H9 (cell line): ENCODE data around the gene NDUFS2. TPM values are rescaled to one million over a fixed set of nuclear protein-coding genes. Genes with fewer than 3 reads are reported as not detected.

Source experiments
- DNase-seq: peaks from one replicate; pipeline ENCODE4 v3.0.0-alpha.2; 2017
- H2AFZ ChIP-seq: one replicate; pipeline ENCODE4 v1.6.1; 2013; ENCODE audit warnings: mild to moderate bottlenecking, low read length, control low read depth, moderate library complexity
- H2AK5ac ChIP-seq: 2 replicates; pipeline ENCODE4 v1.6.1; 2013; ENCODE audit warnings: low read length, control low read depth, mixed read lengths; ENCODE audit not compliant: insufficient read length
- H2BK120ac ChIP-seq: one replicate; pipeline ENCODE4 v1.6.1; 2013; ENCODE audit warnings: low read depth, mild to moderate bottlenecking, low read length, control low read depth, inconsistent platforms; ENCODE audit not compliant: poor library complexity, severe bottlenecking
- H2BK12ac ChIP-seq: 2 replicates; pipeline ENCODE4 v1.6.1; 2013; ENCODE audit warnings: low read length, control low read depth, mixed read lengths, low read depth; ENCODE audit not compliant: insufficient read length
- H2BK15ac ChIP-seq: 2 replicates; pipeline ENCODE4 v1.6.1; 2013; ENCODE audit warnings: low read depth, low read length, control low read depth
- H2BK20ac ChIP-seq: one replicate; pipeline ENCODE4 v1.6.1; 2013; ENCODE audit warnings: low read depth, mild to moderate bottlenecking, low read length, control low read depth, inconsistent platforms; ENCODE audit not compliant: poor library complexity, severe bottlenecking
- H2BK5ac ChIP-seq: 2 replicates; pipeline ENCODE4 v1.6.1; 2013; ENCODE audit warnings: low read length, control low read depth, mixed read lengths; ENCODE audit not compliant: insufficient read length
- H3K14ac ChIP-seq: 2 replicates; pipeline ENCODE4 v1.6.1; 2013; ENCODE audit warnings: low read length, control low read depth; ENCODE audit not compliant: insufficient read depth
- H3K18ac ChIP-seq: 2 replicates; pipeline ENCODE4 v1.6.1; 2013; ENCODE audit warnings: low read depth, mild to moderate bottlenecking, mixed read lengths, low read length, control low read depth; ENCODE audit not compliant: insufficient read length
- H3K23ac ChIP-seq: 2 replicates; pipeline ENCODE4 v1.6.1; 2013; ENCODE audit warnings: low read length, control low read depth, mixed read lengths, low read depth; ENCODE audit not compliant: insufficient read length
- H3K23me2 ChIP-seq: 2 replicates; pipeline ENCODE4 v1.6.1; 2013; ENCODE audit warnings: low read depth, mild to moderate bottlenecking, mixed read lengths, low read length, control low read depth; ENCODE audit not compliant: insufficient read length, poor library complexity, severe bottlenecking
- H3K27ac ChIP-seq: 2 replicates; pipeline ENCODE4 v1.5.1; 2013; ENCODE audit warnings: low read length, control low read depth, mixed read lengths, low read depth; ENCODE audit not compliant: insufficient read length
- H3K27me3 ChIP-seq: 2 replicates; pipeline ENCODE4 v1.6.1; 2013; ENCODE audit warnings: low read length, control low read depth, inconsistent platforms; ENCODE audit not compliant: insufficient read depth
- H3K4ac ChIP-seq: 2 replicates; pipeline ENCODE4 v1.6.1; 2013; ENCODE audit warnings: low read depth, mild to moderate bottlenecking, control low read depth, inconsistent platforms, low read length, moderate library complexity
- H3K4me1 ChIP-seq: 2 replicates; pipeline ENCODE4 v1.6.1; 2013; ENCODE audit warnings: low read length, control low read depth, inconsistent platforms; ENCODE audit not compliant: insufficient read depth
- H3K4me2 ChIP-seq: 2 replicates; pipeline ENCODE4 v1.6.1; 2013; ENCODE audit warnings: low read length, control low read depth, mixed read lengths; ENCODE audit not compliant: insufficient read length, insufficient read depth
- H3K56ac ChIP-seq: 2 replicates; pipeline ENCODE4 v1.6.1; 2013; ENCODE audit warnings: low read depth, mild to moderate bottlenecking, mixed read lengths, low read length, control low read depth; ENCODE audit not compliant: insufficient read length
- H3K79me1 ChIP-seq: 2 replicates; pipeline ENCODE4 v1.6.1; 2013; ENCODE audit warnings: low read depth, mild to moderate bottlenecking, moderate library complexity, low read length, control low read depth, inconsistent platforms; ENCODE audit not compliant: insufficient read depth, poor library complexity, severe bottlenecking
- H3K79me2 ChIP-seq: 2 replicates; pipeline ENCODE4 v1.6.1; 2013; ENCODE audit warnings: low read length, control low read depth, inconsistent platforms; ENCODE audit not compliant: insufficient read depth
- H3K9ac ChIP-seq: 2 replicates; pipeline ENCODE4 v1.6.1; 2013; ENCODE audit warnings: low read length, control low read depth, mixed read lengths; ENCODE audit not compliant: insufficient read length; ENCODE audit errors: extremely low read depth
- H3K9me3 ChIP-seq: one replicate; pipeline ENCODE4 v1.6.1; 2013; ENCODE audit warnings: low read depth, low read length, inconsistent platforms; ENCODE audit not compliant: control insufficient read depth
- H3T11ph ChIP-seq: one replicate; pipeline ENCODE4 v1.6.1; 2013; ENCODE audit warnings: mild to moderate bottlenecking, low read length, control low read depth, inconsistent platforms
- H4K20me1 ChIP-seq: one replicate; pipeline ENCODE4 v1.6.1; 2013; ENCODE audit not compliant: control insufficient read depth, insufficient read length, insufficient read depth
- H4K5ac ChIP-seq: 2 replicates; pipeline ENCODE4 v1.6.1; 2013; ENCODE audit warnings: low read depth, mild to moderate bottlenecking, mixed read lengths, low read length, control low read depth; ENCODE audit not compliant: insufficient read length
- H4K8ac ChIP-seq: replicated peaks from 2 replicates; pipeline ENCODE4 v1.6.1; 2013; ENCODE audit warnings: low read length, control low read depth, mixed read lengths, low read depth; ENCODE audit not compliant: insufficient read length
- H4K91ac ChIP-seq: 2 replicates; pipeline ENCODE4 v1.6.1; 2013; ENCODE audit warnings: low read depth, mild to moderate bottlenecking, moderate library complexity, mixed read lengths, low read length, control low read depth; ENCODE audit not compliant: insufficient read length
- H3K27ac Mint-ChIP-seq, 3 experiments: 2 replicates in 2 of 3; 3 replicates in 1 of 3; pipeline ENCODE4 v1.8.0; 2020 to 2021; ENCODE audit warnings: mixed read lengths in 3 of 3, mild to moderate bottlenecking in 1 of 3, moderate library complexity in 1 of 3
- H3K27me3 Mint-ChIP-seq: 2 replicates; pipeline ENCODE4 v1.8.0; 2021; ENCODE audit warnings: low read depth, mild to moderate bottlenecking, moderate library complexity, mixed read lengths
- H3K36me3 Mint-ChIP-seq, 3 experiments: 2 replicates in 2 of 3; 3 replicates in 1 of 3; pipeline ENCODE4 v1.8.0; 2020 to 2021; ENCODE audit warnings: low read depth in 3 of 3, mixed read lengths in 3 of 3; ENCODE audit not compliant: insufficient read depth in 1 of 3
- H3K4me1 Mint-ChIP-seq, 2 experiments: 2 replicates each; pipeline ENCODE4 v1.8.0; 2020; ENCODE audit warnings: mixed read lengths in 2 of 2
- H3K4me3 Mint-ChIP-seq, 2 experiments: 2 replicates in 1 of 2; 3 replicates in 1 of 2; pipeline ENCODE4 v1.8.0; 2020 to 2021; ENCODE audit warnings: mild to moderate bottlenecking in 2 of 2, mixed read lengths in 2 of 2, moderate library complexity in 1 of 2
- H3K9me3 Mint-ChIP-seq, 2 experiments: 2 replicates in 1 of 2; 3 replicates in 1 of 2; pipeline ENCODE4 v1.8.0; 2020; ENCODE audit warnings: mild to moderate bottlenecking in 2 of 2, mixed read lengths in 2 of 2, moderate library complexity in 1 of 2
- WGBS: extraction: QIAGEN DNeasy Blood & Tissue Kit; methylation state at CpG from one replicate; pipeline ENCODE4 v1.1.7; 2013; ENCODE audit warnings: missing lambda C conversion rate, low lambda C conversion rate, mixed read lengths; ENCODE audit not compliant: insufficient read length; ENCODE audit errors: extremely low coverage; 5-methylcytosine and 5-hydroxymethylcytosine counted together
- total RNA-seq: library from RNA; stranded (reverse); gene quantifications from 2 replicates; pipeline ENCODE4 v1.2.1, GENCODE V29; 2021
- TF ChIP-seq, protein P1 (sequence below): fragments of 200-600 bp; sonication (generic); conservative IDR thresholded peaks from 3 replicates; pipeline ENCODE4 v1.8.0; 2021; ENCODE audit warnings: antibody characterized with exemption, mild to moderate bottlenecking

NDUFS2 gene
- total RNA-seq, 1 experiment from 2014 or later, result 84.5 TPM

GRCh38 chr1:161174911-161175310 lies 27.3 kb upstream of the NDUFS2 start:
- H3K79me2 ChIP-seq, result no peaks in the 10 kb centered on the region
- Mint-ChIP-seq H3K36me3 (peaks cover 21 to 56% (median 56%) of the 10 kb centered on the region in 3 experiments; a peak in 6 of 7 replicates), H3K27me3 (peaks cover 3% of the 10 kb centered on the region), H3K27ac (no peak overlapping the region), H3K4me1 (peaks cover 19 to 21% of the 10 kb centered on the region in 2 experiments), H3K9me3 (no peaks in the 10 kb centered on the region), H3K4me3 (no peak overlapping the region)
- no peak overlapping the region for H3K27ac ChIP-seq
- H2BK20ac ChIP-seq, result no peak overlapping the region
- H2BK120ac ChIP-seq, result no peak overlapping the region
- WGBS, result no CpG with 5 or more reads among the region's 11 CpGs
- H3K4me1 ChIP-seq, result no peaks in the 10 kb centered on the region; the same call in 1 of the 2 replicates
- H2BK15ac ChIP-seq, result no peak overlapping the region
- no peak overlapping the region for H3K23ac ChIP-seq
- TF ChIP-seq, protein P1, sequence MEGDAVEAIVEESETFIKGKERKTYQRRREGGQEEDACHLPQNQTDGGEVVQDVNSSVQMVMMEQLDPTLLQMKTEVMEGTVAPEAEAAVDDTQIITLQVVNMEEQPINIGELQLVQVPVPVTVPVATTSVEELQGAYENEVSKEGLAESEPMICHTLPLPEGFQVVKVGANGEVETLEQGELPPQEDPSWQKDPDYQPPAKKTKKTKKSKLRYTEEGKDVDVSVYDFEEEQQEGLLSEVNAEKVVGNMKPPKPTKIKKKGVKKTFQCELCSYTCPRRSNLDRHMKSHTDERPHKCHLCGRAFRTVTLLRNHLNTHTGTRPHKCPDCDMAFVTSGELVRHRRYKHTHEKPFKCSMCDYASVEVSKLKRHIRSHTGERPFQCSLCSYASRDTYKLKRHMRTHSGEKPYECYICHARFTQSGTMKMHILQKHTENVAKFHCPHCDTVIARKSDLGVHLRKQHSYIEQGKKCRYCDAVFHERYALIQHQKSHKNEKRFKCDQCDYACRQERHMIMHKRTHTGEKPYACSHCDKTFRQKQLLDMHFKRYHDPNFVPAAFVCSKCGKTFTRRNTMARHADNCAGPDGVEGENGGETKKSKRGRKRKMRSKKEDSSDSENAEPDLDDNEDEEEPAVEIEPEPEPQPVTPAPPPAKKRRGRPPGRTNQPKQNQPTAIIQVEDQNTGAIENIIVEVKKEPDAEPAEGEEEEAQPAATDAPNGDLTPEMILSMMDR, result no peak
- no peak overlapping the region for H2AFZ ChIP-seq
- no peaks in the 10 kb centered on the region for H3K79me1 ChIP-seq
- H2AK5ac ChIP-seq, result no peak overlapping the region
- H3K23me2 ChIP-seq, result peaks cover 6% of the 10 kb centered on the region
- H3K56ac ChIP-seq, result no peak overlapping the region
- H4K8ac ChIP-seq, result no peak overlapping the region
- H3K27me3 ChIP-seq, result no peaks in the 10 kb centered on the region
- H3T11ph ChIP-seq, result no peak overlapping the region
- H2BK12ac ChIP-seq, result no peak overlapping the region
- H4K91ac ChIP-seq, result no peak overlapping the region
- H3K9me3 ChIP-seq, result no peaks in the 10 kb centered on the region
- no peak overlapping the region for H3K4me2 ChIP-seq
- H3K18ac ChIP-seq, result no peak overlapping the region
- H2BK5ac ChIP-seq, result no peak overlapping the region
- DNase-seq, result no peak
- H3K9ac ChIP-seq, result no peak overlapping the region
- H3K14ac ChIP-seq, result no peak overlapping the region
- no peak overlapping the region for H4K5ac ChIP-seq
- no peak overlapping the region for H3K4ac ChIP-seq
- no peaks in the 10 kb centered on the region for H4K20me1 ChIP-seq
